ENCODE measurements around the gene TSPAN15. TPM values are rescaled to one million over a fixed set of nuclear protein-coding genes. Genes with fewer than 3 reads are reported as not detected.

TSPAN15 gene
- total RNA-seq, 4 donors from 2014 or later: 97.7 to 152 (median 148) TPM

DNA sequence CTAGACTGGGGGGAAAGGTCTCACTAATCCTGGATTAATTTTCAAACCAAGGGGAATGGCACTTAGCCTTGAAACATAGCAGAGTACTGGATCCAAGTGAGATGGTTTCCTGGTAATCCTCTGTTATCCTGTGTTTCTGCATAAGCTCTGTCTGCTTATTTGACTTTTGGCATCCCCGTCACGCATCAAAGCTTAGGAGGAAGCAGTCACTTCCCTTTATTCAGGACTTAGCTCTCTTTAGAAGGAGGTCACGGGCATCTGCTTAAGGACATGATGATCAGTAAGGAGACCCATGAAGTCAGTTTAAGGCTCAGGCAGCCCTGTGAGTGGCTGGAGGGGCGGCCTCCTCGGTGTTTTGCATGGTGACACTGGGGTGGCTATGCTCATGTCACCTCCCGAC, 30.0 kb downstream of the TSPAN15 start:
- DNase-seq: no peak
- TF ChIP-seq, protein P1, sequence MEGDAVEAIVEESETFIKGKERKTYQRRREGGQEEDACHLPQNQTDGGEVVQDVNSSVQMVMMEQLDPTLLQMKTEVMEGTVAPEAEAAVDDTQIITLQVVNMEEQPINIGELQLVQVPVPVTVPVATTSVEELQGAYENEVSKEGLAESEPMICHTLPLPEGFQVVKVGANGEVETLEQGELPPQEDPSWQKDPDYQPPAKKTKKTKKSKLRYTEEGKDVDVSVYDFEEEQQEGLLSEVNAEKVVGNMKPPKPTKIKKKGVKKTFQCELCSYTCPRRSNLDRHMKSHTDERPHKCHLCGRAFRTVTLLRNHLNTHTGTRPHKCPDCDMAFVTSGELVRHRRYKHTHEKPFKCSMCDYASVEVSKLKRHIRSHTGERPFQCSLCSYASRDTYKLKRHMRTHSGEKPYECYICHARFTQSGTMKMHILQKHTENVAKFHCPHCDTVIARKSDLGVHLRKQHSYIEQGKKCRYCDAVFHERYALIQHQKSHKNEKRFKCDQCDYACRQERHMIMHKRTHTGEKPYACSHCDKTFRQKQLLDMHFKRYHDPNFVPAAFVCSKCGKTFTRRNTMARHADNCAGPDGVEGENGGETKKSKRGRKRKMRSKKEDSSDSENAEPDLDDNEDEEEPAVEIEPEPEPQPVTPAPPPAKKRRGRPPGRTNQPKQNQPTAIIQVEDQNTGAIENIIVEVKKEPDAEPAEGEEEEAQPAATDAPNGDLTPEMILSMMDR (IDR thresholded peaks at IDR 0.05): no peak
- TF ChIP-seq POLR2AphosphoS5 (IDR thresholded peaks at IDR 0.05): peak; percentile 8 to 67 (median 25)
- TF ChIP-seq POLR2A (IDR thresholded peaks at IDR 0.05): no peak
- TF ChIP-seq EP300 (IDR thresholded peaks at IDR 0.05; ENCODE audit: low read depth): no peak
- 62 to 70% methylated on average over 2 to 6 of the region's 6 CpGs for WGBS, 2 donors (ENCODE audit: low coverage in 1 of 2)
- Histone ChIP-seq H3K4me1 (peaks cover 26 to 79% (median 44%) of the 10 kb centered on the region in 4 donors), H3K27ac (peak overlapping the region; percentile 81 to 91 (median 87)), H3K4me3 (no peak overlapping the region), H3K27me3 (no peaks in the 10 kb centered on the region), H3K9me3 (no peaks in the 10 kb centered on the region), H3K36me3 (no peaks in the 10 kb centered on the region)
- in situ Hi-C loops (cut with MboI; ENCODE audit: low pct_ligation_motif_present in 1 of 4, low pct_unique_long_range_greater_than_20kb in 1 of 4, low sequenced_read_pairs in 3 of 4): no loop called here
- intact Hi-C loops (cut with DNase I; ENCODE audit: low total_unique reads): no loop called here

DNA sequence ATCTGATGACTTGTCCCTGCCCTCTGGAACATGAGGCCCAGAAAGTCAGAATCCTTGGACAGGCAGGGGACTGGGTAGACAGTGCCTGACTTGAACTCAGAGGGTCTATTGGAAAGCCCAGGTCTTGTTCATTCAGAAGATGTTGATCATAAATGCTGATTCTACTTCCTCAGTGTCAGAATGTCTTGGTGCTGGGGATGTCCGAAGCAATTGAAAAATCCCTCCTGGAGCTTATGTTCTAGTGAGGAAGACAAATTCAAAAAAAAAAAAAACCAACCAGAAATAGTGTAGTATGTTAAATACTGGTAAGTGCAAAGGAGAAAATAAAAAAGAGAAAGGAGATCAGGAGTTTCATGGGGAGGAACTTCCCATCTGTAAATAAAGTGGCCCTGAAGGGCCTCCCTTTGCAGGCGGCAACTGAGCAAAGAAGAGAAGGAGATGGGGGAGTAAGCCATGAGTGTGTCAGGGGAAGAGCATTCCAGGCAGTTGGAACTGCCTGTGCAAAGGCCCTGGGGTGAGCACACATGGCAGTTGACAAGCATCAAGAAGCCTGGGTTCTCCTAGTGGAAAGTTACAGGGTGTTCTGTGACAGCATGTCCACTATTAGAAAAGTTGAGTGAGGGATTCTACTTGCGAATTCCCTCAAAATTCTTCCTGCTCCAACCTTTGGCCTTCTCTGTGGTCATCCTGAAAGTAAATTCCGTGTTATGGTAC, 30.7 kb downstream of the TSPAN15 start:
- Histone ChIP-seq H3K27me3 (no peaks in the 10 kb centered on the region), H3K4me1 (peaks cover 31 to 82% (median 50%) of the 10 kb centered on the region in 4 donors), H3K4me3 (no peak overlapping the region), H3K36me3 (no peaks in the 10 kb centered on the region), H3K9me3 (no peaks in the 10 kb centered on the region), H3K27ac (peak overlapping the region; percentile 81 to 91 (median 87))
- in situ Hi-C loops (cut with MboI; ENCODE audit: low pct_ligation_motif_present in 1 of 4, low pct_unique_long_range_greater_than_20kb in 1 of 4, low sequenced_read_pairs in 3 of 4): no loop called here
- intact Hi-C loops (cut with DNase I; ENCODE audit: low total_unique reads): no loop called here
- no peak for DNase-seq
- WGBS, 2 donors (ENCODE audit: low coverage in 1 of 2): 90 to 100% methylated on average over 1 to 4 of the region's 4 CpGs
- TF ChIP-seq POLR2AphosphoS5 (IDR thresholded peaks at IDR 0.05): no peak
- TF ChIP-seq, protein P1 (IDR thresholded peaks at IDR 0.05): no peak
- TF ChIP-seq POLR2A (IDR thresholded peaks at IDR 0.05): no peak
- no peak for TF ChIP-seq EP300 (IDR thresholded peaks at IDR 0.05; ENCODE audit: low read depth)

DNA sequence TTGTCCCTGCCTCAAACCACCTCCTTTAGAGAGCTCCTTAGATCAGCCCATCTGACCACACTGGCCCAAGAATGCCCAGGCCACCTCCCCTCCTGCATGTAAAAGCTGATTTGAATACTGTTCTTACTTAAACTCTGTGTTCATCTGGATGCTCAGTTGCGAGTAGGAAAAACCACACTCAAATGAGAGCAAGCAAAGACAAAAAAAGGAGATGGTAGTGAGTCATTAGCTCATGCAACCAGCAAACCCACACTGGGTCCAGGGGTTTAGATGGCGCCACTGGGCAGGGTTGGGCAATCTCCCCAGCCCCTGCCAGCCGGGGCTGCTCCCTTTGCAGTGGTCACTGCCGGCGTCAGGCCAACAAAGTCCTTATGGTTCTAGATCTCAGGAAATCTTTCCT, 32.7 kb downstream of the TSPAN15 start:
- no peak overlapping the region for H3K4me3 ChIP-seq
- H3K27me3 ChIP-seq: no peaks in the 10 kb centered on the region
- H3K27ac ChIP-seq: peak overlapping the region; percentile 81 to 91 (median 87)
- 60 to 80% methylated on average over 1 to 5 of the region's 5 CpGs for WGBS, 2 donors (ENCODE audit: low coverage in 1 of 2)
- H3K4me1 ChIP-seq: peaks cover 30 to 67% (median 40%) of the 10 kb centered on the region in 4 donors
- intact Hi-C loops (cut with DNase I; ENCODE audit: low total_unique reads) (no loop called here), in situ Hi-C loops (cut with MboI; ENCODE audit: low pct_ligation_motif_present in 1 of 4, low pct_unique_long_range_greater_than_20kb in 1 of 4, low sequenced_read_pairs in 3 of 4) (no loop called here)
- TF ChIP-seq EP300 (IDR thresholded peaks at IDR 0.05; ENCODE audit: low read depth) (no peak), POLR2A (IDR thresholded peaks at IDR 0.05) (no peak), POLR2AphosphoS5 (IDR thresholded peaks at IDR 0.05) (no peak)
- TF ChIP-seq, protein P1 (IDR thresholded peaks at IDR 0.05): no peak
- DNase-seq: no peak
- no peaks in the 10 kb centered on the region for H3K36me3 ChIP-seq
- H3K9me3 ChIP-seq: peaks cover 0 to 9% of the 10 kb centered on the region in 2 donors

DNA sequence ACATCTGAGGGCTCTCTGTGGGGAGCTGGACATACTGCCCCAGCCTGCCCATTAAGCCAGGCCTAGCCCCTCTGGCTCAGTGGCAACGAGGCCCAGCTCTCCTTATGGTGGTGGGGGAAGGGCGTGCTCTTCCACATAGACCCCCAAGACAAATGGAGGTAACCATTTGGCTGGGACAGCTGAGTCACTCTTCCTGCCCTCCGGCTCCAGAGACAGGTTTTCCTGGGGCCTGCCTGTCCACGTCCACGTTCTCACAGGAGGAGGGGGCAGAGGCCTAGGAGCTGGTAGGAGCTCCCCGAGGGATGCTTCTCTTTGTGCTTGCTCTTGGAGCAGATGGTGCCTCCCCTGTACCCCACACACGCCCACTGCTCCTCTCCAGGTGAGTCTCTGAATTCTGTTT, 33.5 kb downstream of the TSPAN15 start:
- DNase-seq: no peak
- intact Hi-C loops (cut with DNase I; ENCODE audit: low total_unique reads) (no loop called here), in situ Hi-C loops (cut with MboI; ENCODE audit: low pct_ligation_motif_present in 1 of 4, low pct_unique_long_range_greater_than_20kb in 1 of 4, low sequenced_read_pairs in 3 of 4) (no loop called here)
- Histone ChIP-seq H3K4me3 (no peak overlapping the region), H3K4me1 (peaks cover 25 to 60% (median 33%) of the 10 kb centered on the region in 4 donors), H3K27ac (peak overlapping the region; percentile 81 to 91 (median 87)), H3K36me3 (no peaks in the 10 kb centered on the region), H3K9me3 (peaks cover 0 to 9% of the 10 kb centered on the region in 2 donors), H3K27me3 (no peaks in the 10 kb centered on the region)
- TF ChIP-seq POLR2A (IDR thresholded peaks at IDR 0.05) (no peak), POLR2AphosphoS5 (IDR thresholded peaks at IDR 0.05) (no peak), EP300 (IDR thresholded peaks at IDR 0.05; ENCODE audit: low read depth) (no peak)
- TF ChIP-seq, protein P1 (IDR thresholded peaks at IDR 0.05): no peak
- 80% methylated on average over 7 of the region's 7 CpGs; no CpG with 5 or more reads in 1 of the 2 donors for WGBS, 2 donors (ENCODE audit: low coverage in 1 of 2)
